B cell (primary cell): Measurements from ENCODE around the gene PSMB8. TPM values are rescaled to one million over a fixed set of nuclear protein-coding genes. Genes with fewer than 3 reads are reported as not detected.

Experiments used
- ATAC-seq: fragments of 200-7000 bp; cut with Tn5 transposase; one replicate; pipeline ENCODE4 v1.10.0; 2021; ENCODE audit warnings: low read depth, mild to moderate bottlenecking, moderate number of reproducible peaks, moderate library complexity
- CTCF ChIA-PET: fragments of 350-600 bp; sonication (Branson Sonifier 250); formaldehyde crosslinking; loops from one replicate; lab custom pipeline; 2021; ENCODE audit warnings: antibody characterized with exemption, inconsistent platforms; lab: Charles Lee
- POLR2A ChIA-PET: fragments of 350-600 bp; sonication (Branson Sonifier 250); formaldehyde crosslinking; loops from one replicate; lab custom pipeline; 2021; ENCODE audit warnings: antibody characterized with exemption; lab: Charles Lee
- DNase-seq: peaks from one replicate; pipeline ENCODE4 v3.0.0; 2013
- H2AFZ ChIP-seq: 2 replicates; pipeline ENCODE4 v1.6.1; 2012; ENCODE audit warnings: mild to moderate bottlenecking, low read depth, low read length; ENCODE audit not compliant: insufficient read depth, poor library complexity, severe bottlenecking
- H3K27ac ChIP-seq, 2 donors: 1 replicate in 1 of 2; 2 replicates in 1 of 2; pipeline ENCODE4 v1.5.1; 2012 to 2013; ENCODE audit warnings: low read length in 2 of 2, mild to moderate bottlenecking in 2 of 2, moderate library complexity in 1 of 2
- H3K27me3 ChIP-seq, 4 experiments: fragments of 200-600 bp in 1 of 4; sonication (generic) in 1 of 4; replicated peaks in 1 of 4; 1 replicate in 2 of 4; 2 replicates in 2 of 4; pipeline versions ENCODE4 v1.6.1 to v1.7.0; 2013 to 2016; ENCODE audit warnings: low read length in 3 of 4, mild to moderate bottlenecking in 2 of 4, mixed read lengths in 1 of 4, moderate library complexity in 1 of 4; ENCODE audit not compliant: insufficient read depth in 4 of 4, control insufficient read depth in 3 of 4; ENCODE audit errors: control extremely low read depth in 1 of 4
- H3K36me3 ChIP-seq, 2 experiments: replicated peaks in 1 of 2; 1 replicate in 1 of 2; 2 replicates in 1 of 2; pipeline versions ENCODE4 v1.6.1 to v1.7.1; 2013; ENCODE audit warnings: low read length in 1 of 2; ENCODE audit not compliant: insufficient read depth in 2 of 2, control insufficient read depth in 1 of 2; ENCODE audit errors: control extremely low read depth in 1 of 2, extremely low read depth in 1 of 2
- H3K4me1 ChIP-seq, 2 donors: fragments of 200-600 bp in 1 of 2; sonication (generic) in 1 of 2; 1 replicate in 1 of 2; 2 replicates in 1 of 2; pipeline versions ENCODE4 v1.5.1 to v1.6.1; 2013 to 2017; ENCODE audit warnings: low read length in 2 of 2; ENCODE audit not compliant: control insufficient read depth in 2 of 2, insufficient read depth in 2 of 2
- H3K4me2 ChIP-seq: replicated peaks from 2 replicates; pipeline ENCODE3; 2012; ENCODE audit warnings: mild to moderate bottlenecking, low read depth, low read length; ENCODE audit not compliant: poor library complexity, severe bottlenecking
- H3K4me3 ChIP-seq, 5 experiments: fragments of 200-600 bp in 1 of 5; sonication (generic) in 1 of 5; 1 replicate in 3 of 5; 2 replicates in 2 of 5; pipeline versions ENCODE4 v1.5.1 to v1.7.0; 2011 to 2016; ENCODE audit warnings: low read length in 4 of 5, mild to moderate bottlenecking in 4 of 5, low read depth in 2 of 5, control low read depth in 1 of 5, moderate library complexity in 1 of 5; ENCODE audit not compliant: insufficient read depth in 1 of 5; ENCODE audit errors: control extremely low read depth in 1 of 5, extremely low read depth in 1 of 5
- H3K79me2 ChIP-seq: fragments of 200-600 bp; sonication (generic); one replicate; pipeline ENCODE4 v1.6.0; 2016; ENCODE audit warnings: low read length; ENCODE audit not compliant: control insufficient read depth, insufficient read depth
- H3K9ac ChIP-seq: fragments of 200-600 bp; sonication (generic); 2 replicates; pipeline ENCODE4 v1.6.1; 2017; ENCODE audit warnings: mild to moderate bottlenecking, low read length, moderate library complexity
- H3K9me3 ChIP-seq, 3 donors: one replicate each; pipeline versions ENCODE4 v1.6.1 to v1.7.1; 2013; ENCODE audit warnings: low read length in 2 of 3; ENCODE audit not compliant: control insufficient read depth in 2 of 3, insufficient read depth in 1 of 3; ENCODE audit errors: control extremely low read depth in 1 of 3
- H4K20me1 ChIP-seq: 2 replicates; pipeline ENCODE4 v1.6.0; 2012; ENCODE audit warnings: mild to moderate bottlenecking, low read length; ENCODE audit not compliant: insufficient read depth, control insufficient read depth, poor library complexity, severe bottlenecking
- H3K27ac Mint-ChIP-seq: one replicate; pipeline ENCODE4 v1.8.0; 2021; ENCODE audit warnings: mixed read lengths
- H3K27me3 Mint-ChIP-seq: one replicate; pipeline ENCODE4 v1.8.0; 2021; ENCODE audit warnings: mixed read lengths
- H3K4me1 Mint-ChIP-seq: one replicate; pipeline ENCODE4 v1.8.0; 2021; ENCODE audit warnings: mixed read lengths
- H3K4me3 Mint-ChIP-seq: one replicate; pipeline ENCODE4 v1.8.0; 2021; ENCODE audit warnings: mixed read lengths
- H3K9me3 Mint-ChIP-seq: one replicate; pipeline ENCODE4 v1.8.0; 2022; ENCODE audit warnings: mixed read lengths; ENCODE audit not compliant: insufficient read depth
- EZH2 ChIP-seq: IDR thresholded peaks from 2 replicates; pipeline ENCODE4 v1.6.1; 2012; ENCODE audit warnings: borderline replicate concordance, low read depth, mild to moderate bottlenecking, moderate library complexity, low read length; ENCODE audit not compliant: insufficient read depth, poor library complexity, severe bottlenecking
- WGBS: methylation state at CpG from one replicate; pipeline ENCODE4 v1.1.5; 2013; ENCODE audit warnings: missing lambda C conversion rate; ENCODE audit not compliant: insufficient coverage; 5-methylcytosine and 5-hydroxymethylcytosine counted together
- intact Hi-C: fragments of 100-400 bp; cut with micrococcal nuclease; formaldehyde crosslinking; loops from one replicate; pipeline ENCODE4 v1.10.0; 2022
- polyA plus RNA-seq: library from polyadenylated mRNA; depleted of rRNA; stranded (reverse); fragments of >200 nt; gene quantifications from 2 replicates; pipeline ENCODE4 v1.2.3, GENCODE V29; 2012
- total RNA-seq, 2 donors: library from RNA; stranded (reverse); fragments of 120-200 nt in 1 of 2; gene quantifications; 1 replicate in 1 of 2; 2 replicates in 1 of 2; pipeline versions ENCODE4 v1.2.3 to v1.2.4, GENCODE V29; 2013 to 2022
- TF ChIP-seq, protein P1 (sequence below): fragments of 200-600 bp; IDR thresholded peaks from one replicate; pipeline ENCODE4 v1.8.0; 2022; ENCODE audit warnings: antibody characterized with exemption, mild to moderate bottlenecking

PSMB8 gene
- total and polyA plus RNA-seq, 2 donors (not counting 1 experiment from before 2014, with no cell fraction given) = 129 to 256 TPM

DNA sequence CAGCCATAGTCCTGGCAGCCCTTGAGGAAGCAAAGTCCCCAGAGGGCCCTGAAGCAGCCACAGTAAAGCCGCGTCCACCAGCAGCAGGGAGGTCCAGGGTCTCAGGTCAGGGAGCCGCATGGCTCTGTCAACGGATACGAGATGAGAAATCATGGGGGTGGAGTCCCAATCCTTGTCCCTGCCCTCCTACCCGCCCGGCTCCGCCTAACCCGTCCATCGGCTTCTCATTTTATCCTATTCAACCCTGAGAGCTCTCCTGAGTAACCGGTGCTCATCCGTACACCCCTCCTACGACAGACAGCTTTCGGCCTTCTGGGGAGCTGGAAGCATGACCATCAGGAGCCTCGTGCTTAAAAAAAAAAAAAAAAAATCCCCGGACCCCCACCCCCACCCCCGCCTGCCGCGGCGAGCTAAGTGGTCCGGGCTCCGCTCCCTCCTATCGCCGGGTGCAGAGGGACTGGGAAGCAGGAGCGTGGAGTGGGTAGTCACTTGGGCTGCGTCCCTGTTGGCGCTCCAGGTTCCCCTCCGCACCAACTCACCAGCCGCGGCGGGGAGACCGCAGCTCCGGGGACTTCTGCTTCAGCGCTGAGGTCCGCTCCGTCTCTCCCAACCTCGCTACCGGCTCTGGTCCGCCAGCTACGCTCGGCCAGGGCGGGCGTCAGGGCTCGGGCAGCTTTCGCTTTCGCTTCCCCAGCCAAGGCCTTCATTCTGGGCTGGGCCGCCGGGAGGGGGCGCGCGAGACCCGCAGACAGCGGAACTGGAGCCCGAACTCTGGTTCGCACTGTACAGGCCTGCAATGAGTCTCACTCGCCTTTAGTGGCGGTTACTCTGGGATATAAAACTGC is 5.5 kb downstream of the PSMB8 start, which contains the start of gene TAP2:
Gene TAP2, minus strand, starts transcription at position 626 of the 845 bp plus-strand sequence. Its CDS starts 506 bp downstream, at position 120.
- CTCF ChIA-PET = interaction anchor here (0.6 to 11.0 kb wide), 62 partner anchors 9 to 593 kb away, joined by 3 to 359 read pairs (median 6); partner anchors contain the start of genes BRD2, HLA-DMA, HLA-DMB and HLA-DOB
- peak within 1 kb of the TSS; percentile 99 for H3K27ac Mint-ChIP-seq
- H3K36me3 ChIP-seq = peaks cover 24 to 61% of the 10 kb centered on the region in 2 experiments
- DNase-seq (peak; percentile 97), ATAC-seq (peak; percentile 84)
- intact Hi-C loops = loop anchor here (1.0 to 5.0 kb wide), 6 partner anchors 16 to 146 kb away; partner anchors contain the start of gene PSMB9
- peaks cover 92% of the 10 kb centered on the region for H3K4me1 Mint-ChIP-seq
- WGBS = under 1% methylated on average over 46 of the region's 57 CpGs
- H3K79me2 ChIP-seq = peaks cover 80% of the 10 kb centered on the region
- peak within 1 kb of the TSS; percentile 95 for H3K4me2 ChIP-seq
- peak within 1 kb of the TSS; percentile 97 for H3K4me3 Mint-ChIP-seq
- POLR2A ChIA-PET = interaction anchor here (0.5 to 9.7 kb wide), 25 partner anchors 11 to 648 kb away, joined by 3 to 282 read pairs (median 4); partner anchors contain the start of genes BRD2, HLA-DMA, HLA-DOB and HLA-DPA1
- no peaks in the 10 kb centered on the region for H3K27me3 ChIP-seq
- no peaks in the 10 kb centered on the region for H4K20me1 ChIP-seq
- peak within 1 kb of the TSS; percentile 71 to 80 (median 76) for H3K4me3 ChIP-seq
- H3K4me1 ChIP-seq = peaks cover 59 to 73% of the 10 kb centered on the region in 2 donors
- H3K9me3 ChIP-seq = no peaks in the 10 kb centered on the region
- peak within 1 kb of the TSS; percentile 85 for H3K9ac ChIP-seq
- no peaks in the 10 kb centered on the region for H3K9me3 Mint-ChIP-seq
- peak within 1 kb of the TSS; percentile 83 to 97 for H3K27ac ChIP-seq
- no peaks in the 10 kb centered on the region for H3K27me3 Mint-ChIP-seq
- H2AFZ ChIP-seq = peak within 1 kb of the TSS; percentile 77
- TF ChIP-seq EZH2 = no peak
- TF ChIP-seq, protein P1, sequence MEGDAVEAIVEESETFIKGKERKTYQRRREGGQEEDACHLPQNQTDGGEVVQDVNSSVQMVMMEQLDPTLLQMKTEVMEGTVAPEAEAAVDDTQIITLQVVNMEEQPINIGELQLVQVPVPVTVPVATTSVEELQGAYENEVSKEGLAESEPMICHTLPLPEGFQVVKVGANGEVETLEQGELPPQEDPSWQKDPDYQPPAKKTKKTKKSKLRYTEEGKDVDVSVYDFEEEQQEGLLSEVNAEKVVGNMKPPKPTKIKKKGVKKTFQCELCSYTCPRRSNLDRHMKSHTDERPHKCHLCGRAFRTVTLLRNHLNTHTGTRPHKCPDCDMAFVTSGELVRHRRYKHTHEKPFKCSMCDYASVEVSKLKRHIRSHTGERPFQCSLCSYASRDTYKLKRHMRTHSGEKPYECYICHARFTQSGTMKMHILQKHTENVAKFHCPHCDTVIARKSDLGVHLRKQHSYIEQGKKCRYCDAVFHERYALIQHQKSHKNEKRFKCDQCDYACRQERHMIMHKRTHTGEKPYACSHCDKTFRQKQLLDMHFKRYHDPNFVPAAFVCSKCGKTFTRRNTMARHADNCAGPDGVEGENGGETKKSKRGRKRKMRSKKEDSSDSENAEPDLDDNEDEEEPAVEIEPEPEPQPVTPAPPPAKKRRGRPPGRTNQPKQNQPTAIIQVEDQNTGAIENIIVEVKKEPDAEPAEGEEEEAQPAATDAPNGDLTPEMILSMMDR = peak; percentile 90
